GM23338 (cell line): ENCODE data around the gene ID3. TPM values are rescaled to one million over a fixed set of nuclear protein-coding genes. Genes with fewer than 3 reads are reported as not detected.

ENCODE experiments used
- ATAC-seq: fragments of 200-7000 bp; cut with Tn5 transposase; 3 replicates; pipeline ENCODE4 v1.9.1; 2020
- DNase-seq: peaks from one replicate; pipeline ENCODE4 v3.0.0-alpha.2; 2015; ENCODE audit warnings: low spot score
- H2AFZ ChIP-seq: fragments of 200-600 bp; sonication (generic); 2 replicates; pipeline ENCODE4 v1.8.0; 2016; ENCODE audit warnings: antibody characterized with exemption, mild to moderate bottlenecking, moderate library complexity
- H3F3A ChIP-seq: fragments of 200-600 bp; sonication (generic); replicated peaks from 2 replicates; pipeline ENCODE4 v1.8.0; 2017; ENCODE audit warnings: antibody characterized with exemption, mixed run types, low read depth
- H3K27ac ChIP-seq: fragments of 200-600 bp; sonication (generic); 2 replicates; pipeline ENCODE4 v1.6.1; 2016; ENCODE audit warnings: low read depth
- H3K27me3 ChIP-seq: fragments of 200-600 bp; sonication (generic); 2 replicates; pipeline ENCODE4 v1.8.0; 2016; ENCODE audit warnings: mild to moderate bottlenecking, mixed run types, moderate library complexity; ENCODE audit not compliant: insufficient read depth
- H3K36me3 ChIP-seq: fragments of 200-600 bp; sonication (generic); 2 replicates; pipeline ENCODE4 v1.8.0; 2016; ENCODE audit warnings: mild to moderate bottlenecking; ENCODE audit not compliant: insufficient read depth
- H3K4me1 ChIP-seq: fragments of 200-600 bp; sonication (generic); 2 replicates; pipeline ENCODE4 v1.8.0; 2016; ENCODE audit warnings: mild to moderate bottlenecking, moderate library complexity; ENCODE audit not compliant: insufficient read depth
- H3K4me2 ChIP-seq: fragments of 200-600 bp; sonication (generic); 2 replicates; pipeline ENCODE4 v1.7.1; 2017; ENCODE audit warnings: mixed run types
- H3K4me3 ChIP-seq: fragments of 200-600 bp; sonication (generic); 2 replicates; pipeline ENCODE4 v1.6.1; 2016; ENCODE audit warnings: mixed run types
- H3K79me2 ChIP-seq: fragments of 200-600 bp; sonication (generic); replicated peaks from 2 replicates; pipeline ENCODE4 v1.8.0; 2017; ENCODE audit warnings: mild to moderate bottlenecking; ENCODE audit not compliant: insufficient read depth
- H3K9me2 ChIP-seq: fragments of 200-600 bp; sonication (generic); 2 replicates; pipeline ENCODE4 v1.8.0; 2017; ENCODE audit not compliant: insufficient read depth
- H4K20me1 ChIP-seq: fragments of 200-600 bp; sonication (generic); replicated peaks from 2 replicates; pipeline ENCODE4 v1.8.0; 2017; ENCODE audit warnings: mild to moderate bottlenecking; ENCODE audit not compliant: insufficient read depth
- H3K27ac Mint-ChIP-seq: 2 replicates; pipeline ENCODE4 v1.8.0; 2020; ENCODE audit warnings: inconsistent platforms, mild to moderate bottlenecking, moderate library complexity, mixed read lengths
- H3K27me3 Mint-ChIP-seq: 3 replicates; pipeline ENCODE4 v1.8.0; 2022; ENCODE audit warnings: low read depth, mild to moderate bottlenecking, moderate library complexity, mixed read lengths, inconsistent platforms; ENCODE audit not compliant: insufficient read depth, poor library complexity
- H3K36me3 Mint-ChIP-seq: 3 replicates; pipeline ENCODE4 v1.8.0; 2021; ENCODE audit warnings: low read depth, mild to moderate bottlenecking, inconsistent platforms, moderate library complexity, mixed read lengths
- H3K4me1 Mint-ChIP-seq: 3 replicates; pipeline ENCODE4 v1.8.0; 2020; ENCODE audit warnings: mild to moderate bottlenecking, inconsistent platforms, mixed read lengths
- H3K4me3 Mint-ChIP-seq: 3 replicates; pipeline ENCODE4 v1.8.0; 2021; ENCODE audit warnings: moderate library complexity, mild to moderate bottlenecking, inconsistent platforms, mixed read lengths
- H3K9me3 Mint-ChIP-seq: 3 replicates; pipeline ENCODE4 v1.8.0; 2020; ENCODE audit warnings: moderate library complexity, mild to moderate bottlenecking, inconsistent platforms, mixed read lengths
- CREB1 ChIP-seq: fragments of 250-450 bp; sonication (Bioruptor Pico); IDR thresholded peaks from 2 replicates; pipeline ENCODE4 v1.5.0; 2020; ENCODE audit warnings: low read depth, mild to moderate bottlenecking, moderate library complexity
- EZH2 ChIP-seq: fragments of 200-600 bp; sonication (generic); IDR thresholded peaks from one replicate; pipeline ENCODE4 v1.8.0; 2017; ENCODE audit warnings: antibody characterized with exemption, mild to moderate bottlenecking, low read depth; ENCODE audit not compliant: unreplicated experiment
- EZH2phosphoT487 ChIP-seq: fragments of 200-600 bp; sonication (generic); IDR thresholded peaks from one replicate; pipeline ENCODE4 v1.8.1; 2018; ENCODE audit warnings: antibody characterized with exemption; ENCODE audit not compliant: unreplicated experiment
- JUNB ChIP-seq: IDR thresholded peaks from one replicate; pipeline ENCODE4 v1.6.1; 2016; ENCODE audit warnings: antibody characterized with exemption; ENCODE audit not compliant: unreplicated experiment
- NANOG ChIP-seq: IDR thresholded peaks from 2 replicates; pipeline ENCODE4 v1.6.1; 2016; ENCODE audit warnings: antibody characterized with exemption, borderline replicate concordance
- POLR2AphosphoS5 ChIP-seq: IDR thresholded peaks from 2 replicates; pipeline ENCODE4 v1.6.1; 2016; ENCODE audit warnings: antibody characterized with exemption, low read depth
- STAT1 ChIP-seq: IDR thresholded peaks from one replicate; pipeline ENCODE4 v1.6.1; 2016; ENCODE audit warnings: antibody characterized with exemption; ENCODE audit not compliant: unreplicated experiment
- ZNF114 ChIP-seq: fragments of 250-450 bp; sonication (Bioruptor Pico); IDR thresholded peaks from 2 replicates; pipeline ENCODE4 v1.5.0; 2020; ENCODE audit warnings: mild to moderate bottlenecking, moderate library complexity
- ZNF331 ChIP-seq: fragments of 250-450 bp; sonication (Bioruptor Pico); IDR thresholded peaks from 2 replicates; pipeline ENCODE4 v1.5.0; 2020; ENCODE audit warnings: low read depth, mild to moderate bottlenecking, moderate library complexity
- ZNF462 ChIP-seq: fragments of 250-450 bp; sonication (Bioruptor Pico); IDR thresholded peaks from 2 replicates; pipeline ENCODE4 v1.5.0; 2020; ENCODE audit warnings: mild to moderate bottlenecking, moderate library complexity
- polyA plus RNA-seq: library from polyadenylated mRNA; unstranded; fragments of >200 nt; fragmentation: Nextera tagmentation; extraction: Ambion mirVana; gene quantifications from 2 replicates; pipeline ENCODE4 v1.2.1, GENCODE V29; 2016
- total RNA-seq: library from RNA; depleted of rRNA; stranded (reverse); fragments of >200 nt; shearing (Covaris generic); gene quantifications from 2 replicates; pipeline ENCODE4 v1.2.3, GENCODE V29; 2014
- TF ChIP-seq, protein P1 (sequence below): IDR thresholded peaks from one replicate; pipeline ENCODE4 v1.6.1; 2018; ENCODE audit warnings: antibody characterized with exemption; ENCODE audit not compliant: unreplicated experiment
- TF ChIP-seq, protein P2 (sequence below), 2 experiments: fragments of 200-600 bp in 1 of 2; sonication (generic) in 1 of 2; conservative IDR thresholded peaks; 2 replicates each; pipeline versions ENCODE4 v1.5.1 to v1.6.1; 2016 to 2017; ENCODE audit warnings: antibody characterized with exemption in 2 of 2, low read depth in 2 of 2, mild to moderate bottlenecking in 2 of 2, moderate library complexity in 1 of 2
- TF ChIP-seq, protein P3 (sequence below): IDR thresholded peaks from 2 replicates; pipeline ENCODE4 v1.6.1; 2016; ENCODE audit warnings: antibody characterized with exemption

The ID3 gene
- total and polyA plus RNA-seq, 2 experiments from 2014 or later: 164 to 345 TPM

GRCh38 chr1:23589585-23589986 is 30.3 kb upstream of the ID3 start:
- Histone ChIP-seq H3K9me2 (no peaks in the 10 kb centered on the region), H3K4me1 (peaks cover 33% of the 10 kb centered on the region), H3K79me2 (no peaks in the 10 kb centered on the region), H3K27me3 (no peaks in the 10 kb centered on the region), H3K4me3 (no peak overlapping the region), H4K20me1 (no peaks in the 10 kb centered on the region), H3F3A (peaks cover 2% of the 10 kb centered on the region; the same call in 1 of the 2 replicates), H3K36me3 (no peaks in the 10 kb centered on the region), H2AFZ (peak overlapping the region; percentile 56), H3K4me2 (no peak overlapping the region), H3K27ac (no peak overlapping the region)
- TF ChIP-seq ZNF462 (CRISPR knock-in tag) (no peak), EZH2phosphoT487 (no peak), NANOG (no peak), EZH2 (no peak), CREB1 (CRISPR knock-in tag) (no peak), JUNB (no peak), STAT1 (no peak), ZNF331 (CRISPR knock-in tag) (no peak), ZNF114 (CRISPR knock-in tag) (no peak), POLR2AphosphoS5 (no peak)
- TF ChIP-seq, protein P1, sequence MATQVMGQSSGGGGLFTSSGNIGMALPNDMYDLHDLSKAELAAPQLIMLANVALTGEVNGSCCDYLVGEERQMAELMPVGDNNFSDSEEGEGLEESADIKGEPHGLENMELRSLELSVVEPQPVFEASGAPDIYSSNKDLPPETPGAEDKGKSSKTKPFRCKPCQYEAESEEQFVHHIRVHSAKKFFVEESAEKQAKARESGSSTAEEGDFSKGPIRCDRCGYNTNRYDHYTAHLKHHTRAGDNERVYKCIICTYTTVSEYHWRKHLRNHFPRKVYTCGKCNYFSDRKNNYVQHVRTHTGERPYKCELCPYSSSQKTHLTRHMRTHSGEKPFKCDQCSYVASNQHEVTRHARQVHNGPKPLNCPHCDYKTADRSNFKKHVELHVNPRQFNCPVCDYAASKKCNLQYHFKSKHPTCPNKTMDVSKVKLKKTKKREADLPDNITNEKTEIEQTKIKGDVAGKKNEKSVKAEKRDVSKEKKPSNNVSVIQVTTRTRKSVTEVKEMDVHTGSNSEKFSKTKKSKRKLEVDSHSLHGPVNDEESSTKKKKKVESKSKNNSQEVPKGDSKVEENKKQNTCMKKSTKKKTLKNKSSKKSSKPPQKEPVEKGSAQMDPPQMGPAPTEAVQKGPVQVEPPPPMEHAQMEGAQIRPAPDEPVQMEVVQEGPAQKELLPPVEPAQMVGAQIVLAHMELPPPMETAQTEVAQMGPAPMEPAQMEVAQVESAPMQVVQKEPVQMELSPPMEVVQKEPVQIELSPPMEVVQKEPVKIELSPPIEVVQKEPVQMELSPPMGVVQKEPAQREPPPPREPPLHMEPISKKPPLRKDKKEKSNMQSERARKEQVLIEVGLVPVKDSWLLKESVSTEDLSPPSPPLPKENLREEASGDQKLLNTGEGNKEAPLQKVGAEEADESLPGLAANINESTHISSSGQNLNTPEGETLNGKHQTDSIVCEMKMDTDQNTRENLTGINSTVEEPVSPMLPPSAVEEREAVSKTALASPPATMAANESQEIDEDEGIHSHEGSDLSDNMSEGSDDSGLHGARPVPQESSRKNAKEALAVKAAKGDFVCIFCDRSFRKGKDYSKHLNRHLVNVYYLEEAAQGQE: no peak
- TF ChIP-seq, protein P2, sequence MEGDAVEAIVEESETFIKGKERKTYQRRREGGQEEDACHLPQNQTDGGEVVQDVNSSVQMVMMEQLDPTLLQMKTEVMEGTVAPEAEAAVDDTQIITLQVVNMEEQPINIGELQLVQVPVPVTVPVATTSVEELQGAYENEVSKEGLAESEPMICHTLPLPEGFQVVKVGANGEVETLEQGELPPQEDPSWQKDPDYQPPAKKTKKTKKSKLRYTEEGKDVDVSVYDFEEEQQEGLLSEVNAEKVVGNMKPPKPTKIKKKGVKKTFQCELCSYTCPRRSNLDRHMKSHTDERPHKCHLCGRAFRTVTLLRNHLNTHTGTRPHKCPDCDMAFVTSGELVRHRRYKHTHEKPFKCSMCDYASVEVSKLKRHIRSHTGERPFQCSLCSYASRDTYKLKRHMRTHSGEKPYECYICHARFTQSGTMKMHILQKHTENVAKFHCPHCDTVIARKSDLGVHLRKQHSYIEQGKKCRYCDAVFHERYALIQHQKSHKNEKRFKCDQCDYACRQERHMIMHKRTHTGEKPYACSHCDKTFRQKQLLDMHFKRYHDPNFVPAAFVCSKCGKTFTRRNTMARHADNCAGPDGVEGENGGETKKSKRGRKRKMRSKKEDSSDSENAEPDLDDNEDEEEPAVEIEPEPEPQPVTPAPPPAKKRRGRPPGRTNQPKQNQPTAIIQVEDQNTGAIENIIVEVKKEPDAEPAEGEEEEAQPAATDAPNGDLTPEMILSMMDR (conservative IDR thresholded peaks at IDR 0.05; ENCODE audit: low read depth in 2 of 2): no peak
- TF ChIP-seq, protein P3, sequence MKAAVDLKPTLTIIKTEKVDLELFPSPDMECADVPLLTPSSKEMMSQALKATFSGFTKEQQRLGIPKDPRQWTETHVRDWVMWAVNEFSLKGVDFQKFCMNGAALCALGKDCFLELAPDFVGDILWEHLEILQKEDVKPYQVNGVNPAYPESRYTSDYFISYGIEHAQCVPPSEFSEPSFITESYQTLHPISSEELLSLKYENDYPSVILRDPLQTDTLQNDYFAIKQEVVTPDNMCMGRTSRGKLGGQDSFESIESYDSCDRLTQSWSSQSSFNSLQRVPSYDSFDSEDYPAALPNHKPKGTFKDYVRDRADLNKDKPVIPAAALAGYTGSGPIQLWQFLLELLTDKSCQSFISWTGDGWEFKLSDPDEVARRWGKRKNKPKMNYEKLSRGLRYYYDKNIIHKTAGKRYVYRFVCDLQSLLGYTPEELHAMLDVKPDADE: no peak
- Mint-ChIP-seq H3K36me3 (no peaks in the 10 kb centered on the region), H3K4me3 (no peak overlapping the region), H3K9me3 (no peaks in the 10 kb centered on the region), H3K27me3 (peaks cover 8% of the 10 kb centered on the region), H3K4me1 (peaks cover 36% of the 10 kb centered on the region), H3K27ac (no peak overlapping the region)
- no peak for ATAC-seq
- DNase-seq: no peak
